GM10248 (cell line): ENCODE data around the gene RGL3.
A peak's percentile ranks its signal among the peaks of the same experiment; 100 is the strongest.

Experiments
- CTCF ChIA-PET: fragments of 300-600 bp; sonication (Branson Sonifier 250); formaldehyde crosslinking; extraction: SDS; loops from one replicate; lab custom pipeline; 2021; ENCODE audit warnings: antibody characterized with exemption; lab: Yijun Ruan, JAX
- POLR2A ChIA-PET: fragments of 350-650 bp; sonication (Branson Sonifier 250); formaldehyde crosslinking; extraction: SDS; loops from one replicate; lab custom pipeline; 2020; ENCODE audit warnings: antibody characterized with exemption; lab: Yijun Ruan, JAX
- DNase-seq: peaks from one replicate; pipeline ENCODE4 v3.0.0; 2012; ENCODE audit errors: extremely low spot score
- CTCF ChIP-seq: IDR thresholded peaks from 2 replicates; pipeline ENCODE4 v1.5.1; 2012; ENCODE audit warnings: mild to moderate bottlenecking, low read depth; ENCODE audit errors: extremely low read depth, missing control alignments, control extremely low read depth

Gene RGL3

GRCh38 chr19:11400798-11401197 lies 18.3 kb downstream of the RGL3 start:
- DNase-seq, result no peak
- CTCF ChIA-PET, result interaction anchor here (1.2 to 1.5 kb wide), 3 partner anchors 10 to 15 kb away, joined by 3 to 5 read pairs (median 4); no protein-coding TSS in a partner anchor
- POLR2A ChIA-PET, result interaction anchor here (0.6 kb wide), 1 partner anchor 530 kb away, joined by 3 read pairs; no protein-coding TSS in a partner anchor
- TF ChIP-seq CTCF, result no peak

DNA sequence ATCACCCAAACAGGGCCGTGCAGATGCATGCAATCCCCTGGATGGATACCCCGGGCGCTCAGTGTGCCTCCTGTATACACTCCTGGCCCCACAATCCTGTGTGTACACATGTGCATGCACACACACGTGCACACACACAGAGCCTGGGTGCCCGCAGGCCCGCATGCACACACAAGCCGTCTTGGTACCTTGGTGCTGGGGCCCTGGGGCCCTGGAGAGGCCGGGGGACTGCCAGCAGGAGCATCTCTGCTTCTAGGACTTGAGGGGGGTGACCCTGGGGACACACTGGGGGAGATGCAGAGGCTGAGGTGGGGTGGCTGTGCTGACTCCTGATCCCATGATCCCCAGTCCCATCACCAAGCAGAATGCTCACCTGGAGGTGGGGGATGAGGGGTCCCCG lies 19.4 kb downstream of the RGL3 start:
- ChIA-PET CTCF (interaction anchor here (1.5 to 2.8 kb wide), 2 partner anchors 9 to 18 kb away, joined by 5 to 12 read pairs; no protein-coding TSS in a partner anchor), POLR2A (no interaction called here)
- no peak for TF ChIP-seq CTCF
- DNase-seq, result peak; percentile 15

DNA sequence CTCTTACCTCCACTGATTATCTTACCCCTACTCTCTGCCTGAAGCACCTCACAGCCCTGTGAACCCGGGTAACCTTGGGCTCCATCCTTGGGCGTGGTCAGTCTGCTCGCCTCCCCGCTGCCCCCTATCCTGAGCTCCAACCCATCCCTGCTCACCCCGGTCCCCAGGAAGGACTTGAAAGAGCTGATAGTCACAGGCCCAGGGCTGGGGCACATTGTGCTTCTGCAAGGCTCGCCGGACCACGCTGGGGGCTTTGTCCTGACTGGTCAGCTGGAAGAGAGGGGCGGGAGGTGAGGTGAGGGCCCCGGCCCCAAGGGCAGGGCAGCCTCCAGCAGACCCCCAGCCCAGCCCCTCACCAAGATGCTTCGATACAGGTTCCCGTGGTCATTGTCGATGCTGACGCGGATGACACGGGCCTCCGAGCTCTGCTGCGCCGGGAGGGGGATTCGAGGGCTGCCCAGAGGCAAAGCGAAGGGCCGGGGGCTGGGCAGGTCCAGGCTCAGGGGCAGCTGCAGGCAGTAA lies 22.0 kb downstream of the RGL3 start:
- CTCF ChIA-PET, result no interaction called here
- DNase-seq, result peak; percentile 10
- POLR2A ChIA-PET, result no interaction called here
- TF ChIP-seq CTCF, result no peak

DNA sequence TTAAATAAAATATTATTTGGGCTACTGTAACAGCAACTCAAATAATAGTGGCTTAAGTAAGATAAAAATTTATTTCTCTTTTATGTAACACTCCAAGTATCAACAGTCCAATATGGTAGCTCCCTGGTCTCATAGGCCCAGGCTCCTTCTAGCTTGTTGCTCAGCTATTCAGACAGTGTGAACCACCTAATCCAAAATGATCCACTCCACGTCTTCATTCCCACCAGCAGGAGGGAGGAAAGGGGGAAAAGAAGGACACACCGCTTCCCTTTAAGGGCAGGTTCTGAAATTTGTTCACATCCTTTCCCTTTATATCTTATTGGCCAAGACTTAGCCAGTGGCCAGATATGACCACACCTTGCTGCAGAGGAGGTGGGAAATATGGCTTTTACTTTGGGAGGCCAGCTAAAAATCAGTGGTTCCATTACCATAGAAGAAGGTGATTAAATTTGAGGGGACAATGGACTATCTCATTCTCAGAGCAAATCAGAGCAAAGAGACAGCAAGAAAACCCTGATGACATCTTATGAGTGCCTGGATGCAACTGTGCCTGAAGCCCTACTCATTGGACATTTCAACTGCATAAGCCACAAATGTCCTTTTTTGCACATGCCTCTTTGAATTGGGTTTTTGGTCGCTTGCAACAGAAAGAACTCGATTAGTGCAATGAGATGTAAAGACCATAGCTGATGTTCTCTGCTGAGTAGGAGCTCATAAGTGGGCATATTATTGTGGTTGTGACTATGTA lies 28.0 kb downstream of the RGL3 start:
- no peak for DNase-seq
- TF ChIP-seq CTCF, result no peak
- POLR2A ChIA-PET, result interaction anchor here (0.5 kb wide), 1 partner anchor 179 kb away, joined by 3 read pairs; no protein-coding TSS in a partner anchor
- CTCF ChIA-PET, result interaction anchor here (1.0 to 3.6 kb wide), 5 partner anchors 9 to 44 kb away, joined by 3 to 22 read pairs (median 5); partner anchors contain the start of genes ODAD3 and RGL3

DNA sequence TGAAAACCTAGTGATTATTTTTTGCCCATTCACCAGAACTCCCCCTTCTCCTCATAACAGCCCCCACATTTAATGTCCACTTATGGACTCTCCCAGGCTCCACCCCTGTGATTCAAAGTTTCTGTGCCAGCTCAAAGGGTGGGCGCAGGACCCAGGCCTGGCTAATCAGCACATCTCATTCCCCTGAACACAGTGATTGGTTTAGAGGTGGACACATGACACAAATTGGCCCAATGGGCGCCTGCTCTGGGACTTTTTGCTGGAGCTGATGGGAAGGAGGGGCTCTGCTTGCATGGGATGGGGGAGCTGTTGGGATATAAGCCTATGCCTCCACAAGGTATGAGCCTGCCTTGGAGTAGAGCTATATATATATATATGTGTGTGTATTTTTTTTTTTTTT lies 28.8 kb downstream of the RGL3 start:
- no peak for DNase-seq
- POLR2A ChIA-PET, result no interaction called here
- no peak for TF ChIP-seq CTCF
- CTCF ChIA-PET, result interaction anchor here (1.0 to 3.6 kb wide), 5 partner anchors 8 to 44 kb away, joined by 3 to 22 read pairs (median 5); partner anchors contain the start of genes ODAD3 and RGL3

DNA sequence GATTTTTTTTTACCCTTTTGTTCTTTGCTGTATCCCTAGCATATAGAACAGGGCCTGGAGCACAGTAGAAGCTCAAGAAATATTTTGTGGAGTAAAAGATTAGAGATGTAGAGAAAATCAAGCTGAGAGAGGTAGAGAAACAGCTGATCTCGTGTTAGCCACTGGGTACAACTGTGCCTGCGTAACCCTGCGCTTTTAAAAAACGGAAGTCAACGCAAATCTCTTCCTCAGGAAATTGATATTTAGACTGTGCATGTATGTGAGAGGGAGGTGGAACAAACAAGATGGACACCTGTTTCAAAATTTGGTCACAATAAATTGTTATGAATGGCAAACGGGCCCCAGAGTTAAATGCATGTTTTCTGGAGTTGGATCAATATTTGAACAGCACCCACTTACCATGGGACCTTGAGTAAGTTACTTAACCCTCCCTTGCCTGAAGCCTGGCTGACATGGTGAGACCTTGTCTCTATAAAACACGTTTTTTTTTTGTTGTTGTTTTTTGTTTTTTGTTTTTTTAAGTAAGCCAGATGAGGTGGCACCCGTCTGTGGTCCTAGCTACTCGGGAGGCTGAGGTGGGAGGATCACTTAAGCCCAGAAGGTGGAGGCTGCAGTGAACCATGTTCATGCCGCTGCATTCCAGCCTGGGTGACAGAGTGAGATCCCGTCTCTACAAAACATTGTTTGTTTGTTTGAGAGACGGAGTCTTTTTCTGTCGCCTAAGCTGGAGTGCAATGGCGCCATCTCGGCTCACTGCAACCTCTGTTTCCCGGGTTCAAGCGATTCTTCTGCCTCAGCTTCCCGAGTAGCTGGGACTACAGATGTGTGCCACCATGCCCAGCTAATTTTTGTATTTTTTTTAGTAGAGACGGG lies 31.7 kb downstream of the RGL3 start:
- ChIA-PET POLR2A (no interaction called here), CTCF (interaction anchor here (1.2 to 2.4 kb wide), 2 partner anchors 12 to 13 kb away, joined by 4 to 6 read pairs; partner anchors contain the start of gene SWSAP1)
- DNase-seq, result no peak
- no peak for TF ChIP-seq CTCF
